Keratinocyte (primary cell): ENCODE data around the gene DLG2. TPM values are rescaled to one million over a fixed set of nuclear protein-coding genes. Genes with fewer than 3 reads are reported as not detected.

Experiments
- DNase-seq: peaks from one replicate; pipeline ENCODE4 v3.0.0-alpha.2; 2011; ENCODE audit warnings: low read depth, missing footprints, low spot score
- FAIRE-seq: peaks from 2 replicates; lab custom pipeline; 2011; peaks lifted over from hg19 to GRCh38; lab: Jason Lieb, UNC
- H2AFZ ChIP-seq: 2 replicates; pipeline ENCODE4 v1.6.0; 2012; ENCODE audit warnings: low read length, control low read depth, inconsistent platforms; ENCODE audit not compliant: control insufficient read depth
- H3K27ac ChIP-seq: 2 replicates; pipeline ENCODE4 v1.5.1; 2011; ENCODE audit warnings: low read length; ENCODE audit not compliant: control insufficient read depth, insufficient read depth
- H3K27me3 ChIP-seq: 3 replicates; pipeline ENCODE4 v1.6.0; 2011; ENCODE audit warnings: low read length; ENCODE audit not compliant: control insufficient read depth, insufficient read depth; ENCODE audit errors: extremely low read depth
- H3K36me3 ChIP-seq, 2 experiments: 2 replicates in 1 of 2; 3 replicates in 1 of 2; pipeline ENCODE4 v1.5.1; 2011; ENCODE audit warnings: low read length in 2 of 2, mild to moderate bottlenecking in 1 of 2; ENCODE audit not compliant: control insufficient read depth in 2 of 2, insufficient read depth in 2 of 2; ENCODE audit errors: extremely low read depth in 1 of 2
- H3K4me1 ChIP-seq: 3 replicates; pipeline ENCODE4 v1.5.1; 2011; ENCODE audit warnings: low read length; ENCODE audit not compliant: control insufficient read depth, insufficient read depth; ENCODE audit errors: extremely low read depth
- H3K4me2 ChIP-seq: 3 replicates; pipeline ENCODE4 v1.6.0; 2011; ENCODE audit warnings: low read depth, low read length; ENCODE audit not compliant: control insufficient read depth, insufficient read depth; ENCODE audit errors: extremely low read depth
- H3K4me3 ChIP-seq, 3 experiments: fragments of 200-600 bp in 1 of 3; sonication (generic) in 1 of 3; 2 replicates in 2 of 3; 3 replicates in 1 of 3; pipeline ENCODE4 v1.5.1; 2011 to 2016; ENCODE audit warnings: low read length in 3 of 3, mild to moderate bottlenecking in 3 of 3, control low read depth in 2 of 3, inconsistent platforms in 1 of 3, low read depth in 1 of 3, mixed read lengths in 1 of 3, mixed run types in 1 of 3, moderate library complexity in 1 of 3; ENCODE audit not compliant: control insufficient read depth in 2 of 3, insufficient read depth in 2 of 3; ENCODE audit errors: extremely low read depth in 1 of 3
- H3K79me2 ChIP-seq: 2 replicates; pipeline ENCODE4 v1.6.0; 2012; ENCODE audit warnings: low read length; ENCODE audit not compliant: control insufficient read depth, insufficient read depth
- H3K9ac ChIP-seq: 3 replicates; pipeline ENCODE4 v1.6.0; 2011; ENCODE audit warnings: low read length; ENCODE audit not compliant: control insufficient read depth, insufficient read depth; ENCODE audit errors: extremely low read depth
- H3K9me1 ChIP-seq: 3 replicates; pipeline ENCODE4 v1.6.0; 2011; ENCODE audit warnings: low read length; ENCODE audit not compliant: control insufficient read depth, insufficient read depth; ENCODE audit errors: extremely low read depth
- H3K9me3 ChIP-seq: 2 replicates; pipeline ENCODE4 v1.5.1; 2012; ENCODE audit warnings: low read depth, low read length; ENCODE audit not compliant: control insufficient read depth
- H4K20me1 ChIP-seq: 3 replicates; pipeline ENCODE4 v1.6.0; 2011; ENCODE audit warnings: low read length; ENCODE audit not compliant: control insufficient read depth, insufficient read depth; ENCODE audit errors: extremely low read depth
- EZH2 ChIP-seq: IDR thresholded peaks from one replicate; pipeline ENCODE4 v1.6.1; 2012; ENCODE audit warnings: inconsistent platforms, mild to moderate bottlenecking, low read length, moderate library complexity
- dilution Hi-C: fragments of 300-500 bp; cut with MboI; formaldehyde crosslinking; loops from one replicate; pipeline ENCODE4 v1.7.0; 2020; ENCODE audit warnings: low sequenced_read_pairs; ENCODE audit not compliant: extremely low pct_ligation_motif_present
- polyA plus RNA-seq, 5 experiments: library from polyadenylated mRNA; depleted of rRNA in 3 of 5; stranded (reverse) in 3 of 5; stranded (forward) in 1 of 5; unstranded in 1 of 5; fragments of >200 nt; gene quantifications; 1 replicate in 1 of 5; 2 replicates in 3 of 5; 3 replicates in 1 of 5; pipeline versions ENCODE4 v1.2.1 to v1.2.3, GENCODE V29; 2011 to 2012; ENCODE audit warnings: missing spikeins in 2 of 5, low read depth in 1 of 5, low replicate concordance in 1 of 5
- TF ChIP-seq, protein P1 (sequence below), 3 experiments: IDR thresholded peaks in 1 of 3; conservative IDR thresholded peaks in 1 of 3; optimal IDR thresholded peaks in 1 of 3; 2 replicates in 2 of 3; 3 replicates in 1 of 3; pipeline versions ENCODE3 to v1.5.1; 2011; ENCODE audit warnings: low read length in 3 of 3, mild to moderate bottlenecking in 3 of 3, moderate library complexity in 2 of 3, control low read depth in 1 of 3, inconsistent platforms in 1 of 3; ENCODE audit not compliant: insufficient read depth in 2 of 3; ENCODE audit errors: extremely low read depth in 1 of 3

The DLG2 gene
- polyA plus RNA-seq, 1 donor (not counting 4 experiments of a cell fraction or from before 2014, with no cell fraction given), result 0.55 TPM

GRCh38 chr11:83493034-83493433 lies 2134.1 kb downstream of the DLG2 start:
- Histone ChIP-seq H3K36me3 (no peaks in the 10 kb centered on the region), H3K27me3 (no peaks in the 10 kb centered on the region), H4K20me1 (no peaks in the 10 kb centered on the region), H3K4me3 (no peak overlapping the region), H2AFZ (no peak overlapping the region), H3K4me2 (no peak overlapping the region), H3K4me1 (no peaks in the 10 kb centered on the region), H3K27ac (no peak overlapping the region), H3K79me2 (no peaks in the 10 kb centered on the region), H3K9me3 (no peaks in the 10 kb centered on the region), H3K9me1 (no peaks in the 10 kb centered on the region), H3K9ac (no peak overlapping the region)
- no peak for TF ChIP-seq EZH2
- TF ChIP-seq, protein P1, sequence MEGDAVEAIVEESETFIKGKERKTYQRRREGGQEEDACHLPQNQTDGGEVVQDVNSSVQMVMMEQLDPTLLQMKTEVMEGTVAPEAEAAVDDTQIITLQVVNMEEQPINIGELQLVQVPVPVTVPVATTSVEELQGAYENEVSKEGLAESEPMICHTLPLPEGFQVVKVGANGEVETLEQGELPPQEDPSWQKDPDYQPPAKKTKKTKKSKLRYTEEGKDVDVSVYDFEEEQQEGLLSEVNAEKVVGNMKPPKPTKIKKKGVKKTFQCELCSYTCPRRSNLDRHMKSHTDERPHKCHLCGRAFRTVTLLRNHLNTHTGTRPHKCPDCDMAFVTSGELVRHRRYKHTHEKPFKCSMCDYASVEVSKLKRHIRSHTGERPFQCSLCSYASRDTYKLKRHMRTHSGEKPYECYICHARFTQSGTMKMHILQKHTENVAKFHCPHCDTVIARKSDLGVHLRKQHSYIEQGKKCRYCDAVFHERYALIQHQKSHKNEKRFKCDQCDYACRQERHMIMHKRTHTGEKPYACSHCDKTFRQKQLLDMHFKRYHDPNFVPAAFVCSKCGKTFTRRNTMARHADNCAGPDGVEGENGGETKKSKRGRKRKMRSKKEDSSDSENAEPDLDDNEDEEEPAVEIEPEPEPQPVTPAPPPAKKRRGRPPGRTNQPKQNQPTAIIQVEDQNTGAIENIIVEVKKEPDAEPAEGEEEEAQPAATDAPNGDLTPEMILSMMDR (optimal IDR thresholded peaks at IDR 0.05 in 1 of 3, IDR thresholded peaks at IDR 0.05 in 1 of 3, conservative IDR thresholded peaks at IDR 0.05 in 1 of 3; ENCODE audit: extremely low read depth in 1 of 3, insufficient read depth in 2 of 3, low read length in 3 of 3), result no peak
- FAIRE-seq (no peak), DNase-seq (no peak)
- dilution Hi-C loops, result no loop called here

DNA sequence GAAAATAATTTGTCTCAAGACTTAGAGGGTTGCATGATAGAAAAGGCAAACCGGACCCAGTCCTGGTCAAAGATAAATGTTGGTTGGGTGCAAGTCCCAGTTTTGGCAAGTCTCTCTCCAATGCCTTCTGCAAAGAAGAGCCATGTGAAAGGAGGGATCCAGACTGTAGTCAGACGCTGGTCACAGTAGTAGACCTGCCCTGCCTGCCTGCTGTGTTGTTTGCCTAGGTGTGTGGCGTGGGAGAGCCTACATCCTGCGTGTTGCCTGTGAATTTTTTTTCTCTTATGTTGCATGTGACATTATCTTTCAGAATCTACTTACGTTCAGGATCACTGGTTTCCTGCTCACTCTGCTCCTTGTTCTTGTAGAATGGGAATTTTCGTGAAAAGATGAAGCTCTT lies 2143.3 kb downstream of the DLG2 start:
- Histone ChIP-seq H3K4me2 (no peak overlapping the region), H3K9ac (no peak overlapping the region), H2AFZ (no peak overlapping the region), H3K36me3 (no peaks in the 10 kb centered on the region), H4K20me1 (no peaks in the 10 kb centered on the region), H3K79me2 (no peaks in the 10 kb centered on the region), H3K4me3 (no peak overlapping the region), H3K9me3 (no peaks in the 10 kb centered on the region), H3K27me3 (no peaks in the 10 kb centered on the region), H3K9me1 (no peaks in the 10 kb centered on the region), H3K27ac (no peak overlapping the region), H3K4me1 (no peaks in the 10 kb centered on the region)
- TF ChIP-seq, protein P1 (optimal IDR thresholded peaks at IDR 0.05 in 1 of 3, IDR thresholded peaks at IDR 0.05 in 1 of 3, conservative IDR thresholded peaks at IDR 0.05 in 1 of 3; ENCODE audit: extremely low read depth in 1 of 3, insufficient read depth in 2 of 3, low read length in 3 of 3), result no peak
- TF ChIP-seq EZH2, result no peak
- DNase-seq, result no peak
- dilution Hi-C loops, result no loop called here
- FAIRE-seq, result no peak
